HG03095 (cell line): ENCODE measurements around the gene LAMA5.

Experiments used
- ATAC-seq: cut with Tn5 transposase; IDR thresholded peaks from one replicate; pipeline ENCODE4 v1.9.1; 2021; ENCODE audit warnings: moderate library complexity; ENCODE audit not compliant: unreplicated experiment

LAMA5 gene

GRCh38 chr20:62293111-62293784 is 73.9 kb downstream of the LAMA5 start:
- ATAC-seq, result no peak

GRCh38 chr20:62292108-62292507 is 75.0 kb downstream of the LAMA5 start:
- no peak for ATAC-seq

GRCh38 chr20:62291251-62292066 is 75.7 kb downstream of the LAMA5 start:
- no peak for ATAC-seq

- no peak for ATAC-seq
Measured at GRCh38 chr20:62289898-62290297, 77.2 kb downstream of the LAMA5 start.

DNA sequence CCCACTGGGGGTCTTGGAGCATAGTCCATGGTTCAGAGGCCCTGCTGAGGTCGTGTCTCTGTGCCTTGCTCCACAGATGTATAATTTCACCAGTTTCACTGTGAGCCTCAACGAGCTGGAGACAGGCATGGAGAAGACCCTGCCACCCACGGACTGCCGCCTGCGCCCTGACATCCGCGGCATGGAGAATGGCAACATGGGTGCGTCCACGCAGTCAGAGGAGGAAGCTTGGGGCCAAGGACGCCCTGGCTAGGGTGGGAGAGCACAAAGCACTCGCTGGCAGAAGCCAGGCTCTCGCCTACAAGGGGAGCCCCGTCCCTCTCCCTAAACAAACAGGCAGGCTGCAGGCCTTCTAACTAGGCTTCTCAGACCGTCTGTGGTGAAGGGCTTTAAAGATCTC is 78.0 kb downstream of the LAMA5 start:
- no peak for ATAC-seq

DNA sequence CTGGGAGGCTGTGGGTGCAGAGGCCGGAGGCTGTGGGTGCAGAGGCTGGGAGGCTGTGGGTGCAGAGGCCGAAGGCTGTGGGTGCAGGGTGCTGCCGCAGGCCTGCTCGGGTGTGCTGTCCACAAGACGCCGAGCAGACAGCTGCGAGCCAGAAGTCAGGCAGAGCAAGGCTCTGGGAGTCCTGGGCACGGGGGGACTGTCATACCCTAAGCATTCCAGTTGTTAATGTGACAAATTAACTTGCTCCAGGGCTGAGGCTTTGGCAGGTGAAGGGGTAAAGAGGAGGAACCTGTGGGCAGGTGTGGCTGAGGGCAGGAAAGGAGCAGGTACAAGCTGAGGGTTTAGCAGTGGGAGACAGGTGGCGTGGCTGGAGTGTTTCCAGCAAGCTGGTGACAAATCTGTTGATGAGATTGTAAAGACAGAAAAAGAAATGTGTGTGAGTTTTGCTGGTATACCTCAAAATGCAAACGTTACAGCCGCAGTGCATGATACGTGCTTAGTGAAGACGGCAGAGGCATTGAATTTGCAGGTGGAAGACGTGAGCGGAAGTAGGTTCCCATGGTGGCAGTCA is 78.5 kb downstream of the LAMA5 start:
- no peak for ATAC-seq

DNA sequence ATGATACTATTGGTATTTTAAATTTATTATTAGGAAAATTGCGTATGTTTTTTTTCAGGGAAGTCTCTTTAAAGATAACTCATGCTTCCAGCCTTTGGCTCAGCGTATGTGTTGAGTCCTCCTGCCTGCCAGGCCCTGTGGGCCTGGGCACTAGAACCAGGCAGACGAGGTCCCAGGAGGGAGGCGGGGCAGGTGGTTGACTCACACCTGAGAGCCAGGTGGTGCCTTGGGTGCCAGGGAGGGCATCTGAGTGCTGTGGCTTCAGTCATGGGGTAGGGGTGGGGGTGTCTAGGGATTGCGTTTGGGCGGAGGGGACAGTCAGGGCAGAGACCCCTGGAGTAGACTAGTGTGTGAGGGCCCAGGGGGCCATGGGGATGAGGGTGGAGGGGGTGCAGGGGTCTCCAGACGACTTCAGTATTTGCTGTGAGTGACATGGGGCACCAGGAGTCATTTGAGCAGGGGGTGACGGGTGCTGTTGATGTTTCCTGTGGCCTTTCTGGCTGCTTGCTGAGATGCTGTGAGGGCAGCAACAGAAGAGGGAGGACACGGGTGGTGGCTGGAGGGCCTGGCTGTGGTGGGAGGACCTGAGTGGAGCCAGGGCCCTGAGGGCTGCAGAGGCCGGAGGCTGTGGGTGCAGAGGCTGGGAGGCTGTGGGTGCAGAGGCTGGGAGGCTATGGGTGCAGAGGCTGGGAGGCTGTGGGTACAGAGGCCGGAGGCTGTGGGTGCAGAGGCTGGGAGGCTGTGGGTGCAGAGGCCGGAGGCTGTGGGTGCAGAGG is 79.2 kb downstream of the LAMA5 start:
- ATAC-seq, result no peak

DNA sequence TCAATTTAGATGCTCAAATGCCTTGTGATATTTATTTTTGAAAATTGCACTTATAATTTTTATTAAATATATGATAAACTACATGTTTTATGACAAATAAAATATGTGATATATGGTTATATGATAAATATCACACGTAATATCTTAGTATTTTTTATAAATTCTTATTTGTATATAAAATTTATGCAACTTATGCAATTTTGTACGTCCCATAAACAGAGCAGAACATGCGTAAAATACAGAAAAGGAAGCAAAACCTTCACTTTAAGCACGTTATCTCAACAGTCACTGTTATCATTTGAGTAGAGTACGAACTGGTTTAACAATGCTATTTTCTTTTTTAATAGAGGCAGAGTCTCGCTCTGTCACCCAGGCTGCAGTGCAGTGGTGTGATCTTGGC is 80.0 kb downstream of the LAMA5 start:
- ATAC-seq, result no peak

GRCh38 chr20:62286493-62287064 is 80.5 kb downstream of the LAMA5 start:
- no peak for ATAC-seq

- ATAC-seq, result no peak
Measured at GRCh38 chr20:62285722-62286121, 81.4 kb downstream of the LAMA5 start.

DNA sequence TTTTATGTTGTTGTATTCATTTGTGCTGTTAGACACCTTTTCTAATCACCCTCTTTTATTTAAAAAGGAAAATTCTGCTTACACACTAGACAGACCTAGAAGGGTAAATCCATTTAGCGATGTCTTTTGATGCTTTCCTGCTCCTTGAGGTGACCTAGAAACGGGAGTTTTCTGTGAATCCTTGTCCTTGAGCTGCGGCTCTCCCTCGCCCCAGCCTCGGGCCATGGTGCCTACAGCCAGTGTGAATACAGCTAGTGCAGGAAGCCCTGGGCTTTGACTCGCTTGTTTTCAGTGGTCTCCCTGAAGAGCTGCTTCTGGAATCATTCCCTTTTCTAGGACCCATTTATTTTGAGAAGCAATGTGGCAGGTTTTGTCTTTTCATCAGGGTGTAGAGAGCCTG is 82.0 kb downstream of the LAMA5 start:
- no peak for ATAC-seq

DNA sequence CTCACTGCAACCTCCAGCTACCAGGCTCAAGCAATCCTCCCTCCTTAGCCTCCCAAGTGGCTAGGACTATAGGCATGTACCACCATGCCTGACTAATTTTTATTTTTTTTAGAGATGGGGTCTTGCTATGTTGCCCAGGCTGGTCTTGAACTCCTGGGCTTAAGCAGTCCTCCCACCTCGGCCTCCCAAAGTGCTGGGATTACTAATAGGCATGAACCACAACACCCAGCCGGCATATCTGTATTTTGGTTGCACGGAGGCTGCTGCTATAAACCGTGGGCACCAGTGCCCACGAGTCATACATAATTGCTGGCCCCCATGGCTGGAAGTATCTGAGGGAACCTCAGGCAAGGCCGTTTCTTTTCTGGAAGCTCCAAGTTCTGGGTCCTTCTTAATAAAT is 82.7 kb downstream of the LAMA5 start:
- ATAC-seq, result no peak

DNA sequence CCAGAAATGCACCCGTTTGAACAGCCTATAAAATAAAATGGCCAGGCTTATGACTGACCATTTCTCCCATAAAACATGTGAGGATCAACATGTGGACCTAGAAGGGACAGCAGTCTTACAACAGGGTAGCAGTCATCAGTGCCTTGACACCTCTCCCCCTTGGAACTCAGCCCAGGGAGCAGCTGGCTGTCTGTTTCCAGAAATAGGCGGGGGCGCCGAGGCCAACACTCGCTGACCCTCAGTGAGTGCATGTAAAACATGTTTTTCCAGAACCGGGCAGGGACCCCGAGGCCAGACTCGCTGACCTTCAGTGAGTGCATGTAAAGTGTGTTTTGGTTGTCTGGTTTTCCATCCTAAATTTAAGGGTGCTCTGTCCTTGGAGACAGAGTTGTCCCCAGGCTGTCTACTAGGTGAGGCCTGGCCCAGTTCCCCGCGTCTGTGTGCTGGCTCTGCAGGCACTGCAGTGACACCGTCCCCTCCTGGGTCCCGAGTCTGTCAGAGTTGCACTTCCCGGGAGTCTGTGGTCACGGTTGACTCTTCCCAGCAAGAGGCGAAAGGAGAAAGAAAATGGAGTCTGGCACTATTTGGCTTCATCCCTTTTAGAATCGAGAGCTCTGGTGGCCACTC is 84.1 kb downstream of the LAMA5 start:
- no peak for ATAC-seq

DNA sequence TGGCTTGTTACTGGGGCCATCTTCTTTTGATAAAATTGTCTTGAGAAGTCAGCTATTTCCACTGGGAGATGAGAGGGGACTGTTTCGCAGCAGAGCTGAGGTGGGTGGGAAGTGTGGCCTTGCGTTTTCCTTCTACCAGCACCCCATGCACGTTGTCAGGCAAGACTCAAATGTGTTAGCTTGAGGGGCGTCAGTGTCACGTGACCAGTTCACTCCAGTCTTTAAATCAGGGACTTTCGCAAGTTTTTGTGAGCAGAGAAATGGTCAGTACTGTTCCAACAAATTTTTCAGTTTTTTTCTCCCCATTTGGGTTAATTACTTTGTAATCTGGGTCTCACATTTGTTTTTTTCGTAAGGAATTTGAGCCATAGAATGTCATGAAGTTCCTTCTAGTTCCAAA is 85.0 kb downstream of the LAMA5 start:
- no peak for ATAC-seq

- no peak for ATAC-seq
Measured at GRCh38 chr20:62281161-62281933, 85.8 kb downstream of the LAMA5 start.

DNA sequence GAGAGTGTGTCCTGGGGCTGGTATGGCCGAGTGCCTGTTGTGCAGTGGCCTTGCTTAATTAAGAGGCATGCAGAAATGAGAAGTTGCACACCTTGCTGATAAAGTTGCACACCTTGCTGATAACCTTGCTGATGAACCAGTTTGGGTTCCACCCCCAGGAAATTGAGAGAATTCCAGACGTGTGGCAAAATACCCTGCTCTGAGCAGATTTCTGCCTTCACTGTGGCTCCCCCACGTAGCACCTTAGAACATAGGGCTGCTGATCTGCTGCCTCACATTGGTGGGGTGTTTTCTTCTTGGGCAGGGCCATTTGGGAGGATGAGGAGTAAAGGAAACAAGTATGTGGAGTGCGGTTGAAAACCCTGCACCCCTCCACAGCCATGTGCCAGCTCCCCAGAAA is 86.8 kb downstream of the LAMA5 start:
- ATAC-seq, result no peak

DNA sequence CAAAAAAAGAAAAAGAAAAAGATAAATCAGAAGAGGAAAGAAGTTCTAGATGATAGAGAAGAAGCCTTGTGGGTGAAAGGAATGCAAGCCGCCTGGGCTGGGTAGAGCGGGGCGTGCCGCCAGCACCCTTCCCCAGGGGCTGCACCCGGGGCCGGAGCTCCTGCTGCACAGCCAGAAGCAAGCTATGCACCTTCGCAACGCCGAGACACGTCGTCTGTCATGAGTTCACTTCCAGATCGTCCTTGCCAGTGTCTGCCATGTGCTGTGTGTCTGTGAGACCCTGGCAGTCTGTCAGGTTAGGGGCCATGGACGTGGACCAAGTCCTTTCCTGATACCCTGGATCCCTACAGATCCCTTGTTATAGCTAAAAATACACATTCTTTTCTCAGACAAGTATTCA is 89.9 kb downstream of the LAMA5 start:
- ATAC-seq, result no peak

- ATAC-seq, result no peak
Measured at GRCh38 chr20:62276439-62276838, 90.7 kb downstream of the LAMA5 start.

- no peak for ATAC-seq
Measured at GRCh38 chr20:62275219-62275618, 91.9 kb downstream of the LAMA5 start.
